Mesothelial cell of epicardium (in vitro differentiated cells): ENCODE results near the gene MAFF. TPM values are rescaled to one million over a fixed set of nuclear protein-coding genes. Genes with fewer than 3 reads are reported as not detected.
"Not testable (repeated sequence)": the region's sequence is repeated elsewhere in the genome, so short reads cannot be mapped to it uniquely, and the experiment has no call there.

ENCODE experiments used
- DNase-seq, 2 experiments: peaks; one replicate each; pipeline ENCODE4 v3.0.0; 2021; ENCODE audit warnings: low spot score in 2 of 2; ENCODE audit not compliant: unreplicated experiment in 2 of 2
- H3K27ac Mint-ChIP-seq: 2 replicates; pipeline ENCODE4 v1.8.0; 2021; ENCODE audit warnings: mixed read lengths
- H3K27me3 Mint-ChIP-seq: 2 replicates; pipeline ENCODE4 v1.8.0; 2021; ENCODE audit warnings: low read depth, mixed read lengths
- H3K36me3 Mint-ChIP-seq: 2 replicates; pipeline ENCODE4 v1.8.0; 2021; ENCODE audit warnings: mixed read lengths
- H3K4me1 Mint-ChIP-seq: 2 replicates; pipeline ENCODE4 v1.8.0; 2021; ENCODE audit warnings: mixed read lengths
- H3K4me3 Mint-ChIP-seq: 2 replicates; pipeline ENCODE4 v1.8.0; 2021; ENCODE audit warnings: mild to moderate bottlenecking, moderate library complexity, mixed read lengths
- H3K9me3 Mint-ChIP-seq: 2 replicates; pipeline ENCODE4 v1.8.0; 2021; ENCODE audit warnings: mixed read lengths
- CTCF ChIP-seq: fragments of 200-600 bp; sonication (generic); IDR thresholded peaks from one replicate; pipeline ENCODE4 v1.5.0; 2021; ENCODE audit warnings: antibody characterized with exemption; ENCODE audit not compliant: unreplicated experiment
- total RNA-seq: library from RNA; stranded (reverse); gene quantifications from 3 replicates; pipeline ENCODE4 v1.2.1, GENCODE V29; 2021

The MAFF gene
- 33.4 to 35.3 TPM (median 34.1 TPM) in 3 replicates for total RNA-seq

DNA sequence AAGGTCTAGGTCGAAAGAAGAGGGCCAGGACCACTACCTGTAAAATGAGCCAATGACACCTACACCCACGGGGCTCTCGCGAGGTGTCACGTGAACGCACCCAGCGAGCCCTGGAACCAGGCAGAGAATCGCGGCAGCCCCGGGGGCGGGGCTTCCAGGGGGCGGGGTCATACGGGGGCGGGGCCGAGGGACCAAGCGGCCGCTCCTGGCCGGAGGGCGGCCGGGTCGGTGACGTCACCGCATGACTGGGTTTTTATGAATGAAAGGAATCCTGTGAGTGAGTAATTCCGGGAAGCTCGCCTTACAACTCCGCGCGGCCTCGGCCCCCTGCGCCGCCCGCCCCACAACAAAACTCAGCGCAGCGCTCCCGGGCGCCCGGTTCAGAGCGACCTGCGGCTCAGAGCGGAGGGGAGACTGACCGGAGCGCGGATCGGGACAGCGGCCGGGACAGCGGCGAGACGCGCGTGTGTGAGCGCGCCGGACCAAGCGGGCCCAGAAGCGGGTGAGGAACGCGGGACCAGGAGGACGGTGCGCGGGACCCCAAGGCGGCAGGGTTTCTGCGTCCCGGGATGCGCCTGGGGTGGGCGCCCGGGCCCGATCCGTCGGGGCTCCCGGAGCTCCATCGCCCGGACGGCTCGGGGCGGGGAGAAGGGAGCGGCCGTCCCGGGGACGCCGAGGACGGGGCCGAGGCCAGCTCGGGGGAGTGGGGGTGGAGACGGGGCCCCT, at the start of gene MAFF:
Gene MAFF (plus strand): TSS at position 284 of the 726 bp plus-strand sequence. CDS start 11,860 bp downstream, outside the sequence.
- Mint-ChIP-seq H3K9me3 (no peaks in the 10 kb centered on the region), H3K4me3 (peak within 1 kb of the TSS; percentile 86), H3K36me3 (no peaks in the 10 kb centered on the region), H3K27me3 (no peaks in the 10 kb centered on the region), H3K4me1 (peaks cover 1% of the 10 kb centered on the region), H3K27ac (peak within 1 kb of the TSS; percentile 97)
- no peak for TF ChIP-seq CTCF
- DNase-seq = peak; percentile 89 to 95

GRCh38 chr22:38153821-38154562, 47.8 kb upstream of the MAFF start:
- Mint-ChIP-seq H3K27ac (no peak overlapping the region), H3K9me3 (peaks cover 11% of the 10 kb centered on the region)
- no peak for DNase-seq

DNA sequence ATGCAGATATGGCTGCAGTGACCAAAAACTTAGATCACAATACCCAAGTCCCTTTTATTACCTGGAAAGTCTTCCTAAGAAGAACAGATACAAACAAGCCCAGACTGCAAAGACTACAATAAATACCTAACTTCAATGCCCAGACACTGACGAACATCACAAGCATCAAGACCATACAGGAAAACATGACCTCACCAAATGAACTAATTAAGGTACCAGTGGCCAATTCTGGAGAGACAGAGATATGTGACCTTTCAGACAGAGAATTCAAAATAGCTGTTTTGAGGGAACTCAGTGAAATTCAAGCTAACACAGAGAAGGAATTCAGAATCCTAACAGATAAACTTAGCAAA, 47.3 kb upstream of the MAFF start:
- peaks cover 11% of the 10 kb centered on the region for H3K9me3 Mint-ChIP-seq
- not testable (repeated sequence) for H3K4me1 Mint-ChIP-seq

More at GRCh38 chr22:38153821-38154562, 47.8 kb upstream of the MAFF start:
- Mint-ChIP-seq H3K4me3 (no peak overlapping the region), H3K4me1 (no peaks in the 10 kb centered on the region), H3K27me3 (no peaks in the 10 kb centered on the region), H3K36me3 (peaks cover 12% of the 10 kb centered on the region)
- TF ChIP-seq CTCF = no peak

GRCh38 chr22:38155703-38156102, 46.1 kb upstream of the MAFF start:
- DNase-seq = no peak
- H3K4me1 Mint-ChIP-seq = no peaks in the 10 kb centered on the region
- peaks cover 11% of the 10 kb centered on the region for H3K9me3 Mint-ChIP-seq
- no peak for TF ChIP-seq CTCF
- H3K27me3 Mint-ChIP-seq = no peaks in the 10 kb centered on the region
- H3K27ac Mint-ChIP-seq = no peak overlapping the region
- no peak overlapping the region for H3K4me3 Mint-ChIP-seq
- H3K36me3 Mint-ChIP-seq = peaks cover 13% of the 10 kb centered on the region

More for the DNA sequence above, 47.3 kb upstream of the MAFF start:
- not testable (repeated sequence) for H3K4me3 Mint-ChIP-seq, H3K36me3 Mint-ChIP-seq, H3K27ac Mint-ChIP-seq, H3K27me3 Mint-ChIP-seq, DNase-seq

DNA sequence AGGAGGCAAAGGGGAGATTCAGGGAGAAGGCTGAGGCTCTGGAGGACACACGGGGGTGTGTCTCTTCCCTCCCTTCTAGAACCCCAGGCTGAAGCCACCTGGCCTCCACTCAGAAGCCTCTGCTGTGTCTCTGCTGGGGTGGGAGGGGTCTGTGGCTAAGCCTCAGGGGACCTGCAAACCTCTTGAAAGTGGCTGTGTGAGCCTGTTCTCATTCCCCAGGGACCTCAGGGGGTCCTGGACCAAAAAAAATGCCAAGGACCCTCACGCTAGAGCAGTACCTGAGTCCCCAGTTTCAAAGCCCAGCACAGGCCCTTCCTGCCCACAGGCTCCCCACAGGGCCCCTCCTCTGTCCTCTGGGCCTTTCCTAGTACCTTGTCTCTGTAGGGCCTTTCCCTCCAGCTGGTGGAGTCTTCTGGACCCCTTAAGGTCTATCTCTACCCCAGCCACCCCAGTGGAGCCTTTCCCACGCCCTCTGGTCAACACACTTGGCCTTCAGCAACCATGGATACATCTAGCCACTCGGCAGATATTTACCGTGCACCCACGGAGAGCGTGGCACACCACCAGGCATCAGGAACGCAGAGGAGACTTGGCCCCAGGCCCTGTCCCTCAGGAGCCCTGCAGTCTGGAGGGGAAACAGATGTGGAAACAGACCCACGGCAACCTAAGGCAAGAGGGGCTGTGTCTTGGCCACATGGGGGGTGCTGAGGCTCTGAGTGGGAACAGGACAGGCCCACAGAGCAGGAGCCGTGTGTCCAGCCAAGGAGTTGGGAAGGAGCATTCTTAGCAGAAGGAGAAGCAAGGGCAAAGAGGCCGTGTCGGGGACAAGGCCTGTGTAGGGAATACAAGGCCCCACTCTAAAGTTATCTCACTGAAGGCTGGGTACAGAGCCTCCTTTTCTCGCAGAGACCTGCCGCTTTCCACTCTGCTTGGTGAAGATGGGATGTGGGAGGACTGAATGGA, 38.6 kb upstream of the MAFF start:
- Mint-ChIP-seq H3K27me3 (no peaks in the 10 kb centered on the region), H3K36me3 (peaks cover 36% of the 10 kb centered on the region), H3K9me3 (no peaks in the 10 kb centered on the region), H3K4me3 (no peak overlapping the region), H3K27ac (no peak overlapping the region), H3K4me1 (peaks cover 17% of the 10 kb centered on the region)
- TF ChIP-seq CTCF = no peak
- no peak for DNase-seq
